Lung (tissue), 12 donors: ENCODE measurements around the gene ARHGEF5. TPM values are rescaled to one million over a fixed set of nuclear protein-coding genes. Genes with fewer than 3 reads are reported as not detected.

Experiments
- ATAC-seq: fragments of 200-7000 bp; cut with Tn5 transposase; one replicate; pipeline ENCODE4 v1.9.1; 2020; ENCODE audit warnings: moderate number of reproducible peaks; ENCODE audit not compliant: insufficient read depth, low FRiP score
- DNase-seq, 3 donors: peaks; one replicate each; pipeline ENCODE4 v3.0.0-alpha.2; 2013 to 2017
- H3K27ac ChIP-seq, 2 donors: one replicate each; pipeline ENCODE4 v1.5.1; 2013; ENCODE audit warnings: mild to moderate bottlenecking in 2 of 2, moderate library complexity in 2 of 2, control low read depth in 1 of 2, inconsistent platforms in 1 of 2, low read depth in 1 of 2, low read length in 1 of 2
- H3K27me3 ChIP-seq, 3 donors: one replicate each; pipeline ENCODE4 v1.5.1; 2013; ENCODE audit warnings: low read length in 2 of 3; ENCODE audit not compliant: control insufficient read depth in 3 of 3, insufficient read depth in 3 of 3
- H3K36me3 ChIP-seq, 4 donors: one replicate each; pipeline ENCODE4 v1.5.1; 2013; ENCODE audit warnings: low read length in 4 of 4, mild to moderate bottlenecking in 1 of 4, moderate library complexity in 1 of 4; ENCODE audit not compliant: control insufficient read depth in 4 of 4, insufficient read depth in 4 of 4
- H3K4me1 ChIP-seq, 5 donors: one replicate each; pipeline ENCODE4 v1.5.1; 2013; ENCODE audit warnings: low read length in 5 of 5, mild to moderate bottlenecking in 2 of 5, moderate library complexity in 1 of 5; ENCODE audit not compliant: control insufficient read depth in 5 of 5, insufficient read depth in 5 of 5
- H3K4me3 ChIP-seq: one replicate; pipeline ENCODE4 v1.5.1; 2013; ENCODE audit warnings: mild to moderate bottlenecking, control low read depth, moderate library complexity
- H3K9ac ChIP-seq, 2 donors: one replicate each; pipeline ENCODE4 v1.5.1; 2013; ENCODE audit warnings: low read length in 2 of 2, control low read depth in 1 of 2; ENCODE audit not compliant: insufficient read depth in 1 of 2
- H3K9me3 ChIP-seq, 4 donors: one replicate each; pipeline ENCODE4 v1.5.1; 2013; ENCODE audit warnings: low read length in 3 of 4, mild to moderate bottlenecking in 1 of 4, moderate library complexity in 1 of 4; ENCODE audit not compliant: control insufficient read depth in 4 of 4, insufficient read depth in 3 of 4
- WGBS, 2 donors: extraction: QIAGEN DNeasy Blood & Tissue Kit; methylation state at CpG; one replicate each; pipeline ENCODE4 v1.1.7; 2013; 5-methylcytosine and 5-hydroxymethylcytosine counted together
- polyA plus RNA-seq, 2 donors: library from polyadenylated mRNA; stranded (reverse); fragments of 200-250 nt; gene quantifications; one replicate each; pipeline ENCODE4 v1.2.1, GENCODE V29; 2013
- total RNA-seq, 2 donors: library from RNA; depleted of rRNA in 1 of 2; stranded (reverse); fragments of >200 nt in 1 of 2; gene quantifications; one replicate each; pipeline ENCODE4 v1.2.1, GENCODE V29; 2014 to 2021
- TF ChIP-seq, protein P1 (sequence below): IDR thresholded peaks from 2 replicates; pipeline ENCODE4 v1.5.1; 2012; ENCODE audit warnings: mild to moderate bottlenecking; ENCODE audit errors: control extremely low read depth, extremely low read depth
- donor health status: control.
- donor health status: control.
- donor health status: Bipolar disorder and iron deficiency.
- donor health status: healthy.
- donor health status: DM: yes; HTN: yes; CAD: no.

Gene ARHGEF5
- total and polyA plus RNA-seq, 4 donors: 4.5 to 27.1 (median 15.7) TPM

DNA sequence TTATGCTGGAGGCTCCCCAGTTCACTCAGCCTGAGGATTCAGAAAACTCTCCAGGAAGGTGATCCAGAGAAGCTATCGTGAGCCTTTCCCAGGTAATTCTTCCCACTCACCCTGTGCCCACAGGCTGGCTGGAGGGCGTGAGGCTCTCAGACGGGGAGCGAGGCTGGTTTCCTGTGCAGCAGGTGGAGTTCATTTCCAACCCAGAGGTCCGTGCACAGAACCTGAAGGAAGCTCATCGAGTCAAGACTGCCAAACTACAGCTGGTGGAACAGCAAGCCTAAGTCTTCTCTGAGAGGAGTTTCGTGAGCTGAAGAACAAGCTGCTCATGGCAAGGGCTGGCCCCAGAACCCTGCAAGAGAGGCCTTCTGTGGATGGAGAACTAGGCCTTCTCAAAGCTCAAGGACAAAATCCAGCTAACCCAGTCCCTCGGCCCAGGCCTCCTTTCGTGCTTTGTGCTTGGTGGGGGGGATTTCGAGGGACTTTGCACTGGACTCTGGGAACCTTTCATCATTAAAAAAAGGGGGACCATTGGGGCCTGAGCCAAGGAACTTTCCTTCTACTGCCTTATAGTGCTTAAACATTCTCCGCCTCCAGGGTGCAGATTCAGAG is 24.7 kb downstream of the ARHGEF5 start:
- H3K4me3 ChIP-seq: no peak overlapping the region
- WGBS, 2 donors: 95 to 96% methylated on average over 11 of the region's 11 CpGs
- peaks cover 0 to 4% (median 0%) of the 10 kb centered on the region in 4 donors for H3K9me3 ChIP-seq
- H3K27me3 ChIP-seq: no peaks in the 10 kb centered on the region
- DNase-seq: no peak
- no peak overlapping the region for H3K9ac ChIP-seq
- H3K4me1 ChIP-seq: no peaks in the 10 kb centered on the region
- H3K27ac ChIP-seq: no peak overlapping the region
- TF ChIP-seq, protein P1, sequence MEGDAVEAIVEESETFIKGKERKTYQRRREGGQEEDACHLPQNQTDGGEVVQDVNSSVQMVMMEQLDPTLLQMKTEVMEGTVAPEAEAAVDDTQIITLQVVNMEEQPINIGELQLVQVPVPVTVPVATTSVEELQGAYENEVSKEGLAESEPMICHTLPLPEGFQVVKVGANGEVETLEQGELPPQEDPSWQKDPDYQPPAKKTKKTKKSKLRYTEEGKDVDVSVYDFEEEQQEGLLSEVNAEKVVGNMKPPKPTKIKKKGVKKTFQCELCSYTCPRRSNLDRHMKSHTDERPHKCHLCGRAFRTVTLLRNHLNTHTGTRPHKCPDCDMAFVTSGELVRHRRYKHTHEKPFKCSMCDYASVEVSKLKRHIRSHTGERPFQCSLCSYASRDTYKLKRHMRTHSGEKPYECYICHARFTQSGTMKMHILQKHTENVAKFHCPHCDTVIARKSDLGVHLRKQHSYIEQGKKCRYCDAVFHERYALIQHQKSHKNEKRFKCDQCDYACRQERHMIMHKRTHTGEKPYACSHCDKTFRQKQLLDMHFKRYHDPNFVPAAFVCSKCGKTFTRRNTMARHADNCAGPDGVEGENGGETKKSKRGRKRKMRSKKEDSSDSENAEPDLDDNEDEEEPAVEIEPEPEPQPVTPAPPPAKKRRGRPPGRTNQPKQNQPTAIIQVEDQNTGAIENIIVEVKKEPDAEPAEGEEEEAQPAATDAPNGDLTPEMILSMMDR: no peak
- no peak for ATAC-seq
- peaks cover 4 to 16% (median 6%) of the 10 kb centered on the region in 4 donors for H3K36me3 ChIP-seq

DNA sequence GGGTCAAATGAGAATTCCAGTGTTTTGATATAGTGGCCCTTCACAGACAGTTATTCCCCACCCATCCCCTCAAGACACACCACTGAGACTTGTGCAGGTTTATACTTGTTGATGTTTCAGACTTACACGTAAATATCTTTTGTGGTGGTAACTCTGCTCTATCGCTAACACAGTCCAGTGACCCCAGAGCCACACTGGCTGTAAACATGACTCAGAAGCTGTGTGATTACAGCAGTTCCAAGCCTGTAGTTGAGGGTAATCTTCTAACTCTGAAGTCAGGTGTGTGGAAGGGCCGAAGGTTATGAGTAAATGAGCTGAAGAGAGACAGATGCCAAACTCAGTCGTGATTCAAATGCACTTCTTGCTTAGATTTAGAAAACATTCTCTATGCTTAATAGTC is 28.9 kb downstream of the ARHGEF5 start:
- Histone ChIP-seq H3K4me3 (no peak overlapping the region), H3K9me3 (no peaks in the 10 kb centered on the region), H3K27ac (no peak overlapping the region), H3K36me3 (peaks cover 0 to 6% (median 1%) of the 10 kb centered on the region in 4 donors), H3K27me3 (no peaks in the 10 kb centered on the region), H3K9ac (no peak overlapping the region), H3K4me1 (no peaks in the 10 kb centered on the region)
- DNase-seq (no peak), ATAC-seq (no peak)
- WGBS, 2 donors: 79 to 82% methylated on average over 4 of the region's 4 CpGs
- TF ChIP-seq, protein P1: no peak

DNA sequence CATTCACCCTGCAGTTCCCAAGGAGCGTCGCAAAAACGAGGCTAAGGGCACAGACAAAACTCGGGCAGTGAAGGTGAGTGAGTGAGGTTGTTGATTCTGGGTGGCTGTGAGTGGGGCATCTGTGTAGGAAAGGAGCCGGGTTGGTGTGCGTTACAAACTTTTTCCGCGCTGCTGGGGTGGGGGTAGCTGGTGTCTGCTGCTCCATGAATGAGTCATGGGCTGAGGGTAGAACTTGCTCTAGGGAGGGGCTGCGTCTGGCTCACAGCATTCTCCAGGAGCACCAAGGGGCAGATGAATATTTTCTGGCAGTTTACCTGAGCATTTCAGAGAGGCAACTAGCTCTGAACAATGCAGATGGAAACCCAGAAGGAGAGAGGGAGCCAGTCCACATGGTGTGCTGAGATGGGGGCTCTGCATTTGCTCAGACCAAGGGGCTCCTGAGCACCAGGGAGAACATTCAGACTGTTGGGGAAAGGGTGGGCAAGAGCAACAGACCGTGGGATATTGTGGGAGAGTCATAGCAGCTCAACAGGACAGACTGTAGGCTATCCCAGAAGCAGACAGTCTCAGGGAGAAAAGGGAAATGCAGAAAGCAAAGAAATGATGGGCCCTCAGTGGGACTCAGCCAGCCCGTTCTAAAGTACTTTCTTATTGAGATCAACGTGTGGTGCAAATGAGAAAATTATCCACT is 29.5 kb downstream of the ARHGEF5 start:
- H3K9ac ChIP-seq: no peak overlapping the region
- ATAC-seq (no peak), DNase-seq (no peak)
- WGBS, 2 donors: 78 to 91% methylated on average over 12 of the region's 12 CpGs
- TF ChIP-seq, protein P1: no peak
- no peaks in the 10 kb centered on the region for H3K9me3 ChIP-seq
- H3K4me1 ChIP-seq: no peaks in the 10 kb centered on the region
- no peak overlapping the region for H3K4me3 ChIP-seq
- no peaks in the 10 kb centered on the region for H3K27me3 ChIP-seq
- H3K27ac ChIP-seq: no peak overlapping the region
- peaks cover 0 to 3% (median 1%) of the 10 kb centered on the region in 4 donors for H3K36me3 ChIP-seq
